ENCODE data around the gene USH1C. TPM values are rescaled to one million over a fixed set of nuclear protein-coding genes. Genes with fewer than 3 reads are reported as not detected.

Gene USH1C
- total and polyA plus RNA-seq, 7 donors: 0.05 to 0.44 (median 0.14) TPM; not detected in 4

DNA sequence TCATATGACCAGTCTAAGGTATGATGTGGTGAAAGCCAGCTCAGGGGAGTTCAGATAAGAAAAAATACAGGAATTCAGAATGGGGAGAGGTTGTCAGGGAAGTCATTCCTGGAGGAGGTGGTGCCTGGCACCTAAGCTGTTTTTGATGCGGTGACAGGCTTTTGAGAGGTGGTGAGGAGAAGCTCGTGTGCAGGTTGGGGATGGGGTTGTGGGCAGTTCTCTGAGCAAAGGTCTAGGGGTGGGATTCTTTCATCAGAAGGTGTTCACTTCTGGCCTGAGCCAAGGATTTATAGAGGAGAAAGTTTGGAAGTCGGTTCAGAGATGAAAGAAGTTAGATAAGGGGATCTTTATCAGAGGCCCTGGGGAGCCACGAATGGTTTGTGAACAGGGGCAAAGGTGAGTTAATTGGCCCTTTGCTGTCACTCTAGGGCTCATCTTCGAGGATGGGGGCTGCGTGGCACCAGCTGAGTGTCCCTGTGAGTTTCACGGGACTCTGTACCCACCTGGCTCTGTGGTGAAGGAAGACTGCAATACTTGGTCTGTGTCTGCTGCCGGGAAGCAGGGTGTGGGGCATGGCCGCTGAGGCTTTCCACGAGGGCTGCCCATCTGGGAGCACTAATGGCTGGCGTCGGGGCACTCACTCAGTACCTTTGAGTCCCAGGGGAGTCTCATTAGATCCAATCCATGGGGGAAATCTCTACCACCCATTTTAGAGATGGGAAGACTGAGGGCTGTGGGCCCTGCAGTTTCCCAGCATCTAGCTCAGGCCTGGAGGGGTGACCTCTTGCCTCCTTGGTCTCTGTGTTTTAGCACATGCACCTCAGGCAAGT is 16.3 kb upstream of the USH1C start:
- WGBS, 3 donors: 71 to 74% (median 72%) methylated on average over 12 of the region's 12 CpGs
- DNase-seq (no peak), ATAC-seq (no peak)
- Histone ChIP-seq H3K4me1 (no peaks in the 10 kb centered on the region), H3K27ac (no peak overlapping the region), H3K36me3 (ENCODE audit: insufficient read depth in 1 of 2, low read depth in 1 of 2) (no peaks in the 10 kb centered on the region), H3K27me3 (ENCODE audit: insufficient read depth in 3 of 3, low read length in 2 of 3) (no peaks in the 10 kb centered on the region), H3K4me3 (no peak overlapping the region), H3K9me3 (no peaks in the 10 kb centered on the region)
- intact Hi-C loops (cut with DNase I): no loop called here
- TF ChIP-seq, protein P1, sequence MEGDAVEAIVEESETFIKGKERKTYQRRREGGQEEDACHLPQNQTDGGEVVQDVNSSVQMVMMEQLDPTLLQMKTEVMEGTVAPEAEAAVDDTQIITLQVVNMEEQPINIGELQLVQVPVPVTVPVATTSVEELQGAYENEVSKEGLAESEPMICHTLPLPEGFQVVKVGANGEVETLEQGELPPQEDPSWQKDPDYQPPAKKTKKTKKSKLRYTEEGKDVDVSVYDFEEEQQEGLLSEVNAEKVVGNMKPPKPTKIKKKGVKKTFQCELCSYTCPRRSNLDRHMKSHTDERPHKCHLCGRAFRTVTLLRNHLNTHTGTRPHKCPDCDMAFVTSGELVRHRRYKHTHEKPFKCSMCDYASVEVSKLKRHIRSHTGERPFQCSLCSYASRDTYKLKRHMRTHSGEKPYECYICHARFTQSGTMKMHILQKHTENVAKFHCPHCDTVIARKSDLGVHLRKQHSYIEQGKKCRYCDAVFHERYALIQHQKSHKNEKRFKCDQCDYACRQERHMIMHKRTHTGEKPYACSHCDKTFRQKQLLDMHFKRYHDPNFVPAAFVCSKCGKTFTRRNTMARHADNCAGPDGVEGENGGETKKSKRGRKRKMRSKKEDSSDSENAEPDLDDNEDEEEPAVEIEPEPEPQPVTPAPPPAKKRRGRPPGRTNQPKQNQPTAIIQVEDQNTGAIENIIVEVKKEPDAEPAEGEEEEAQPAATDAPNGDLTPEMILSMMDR (IDR thresholded peaks at IDR 0.05): no peak

DNA sequence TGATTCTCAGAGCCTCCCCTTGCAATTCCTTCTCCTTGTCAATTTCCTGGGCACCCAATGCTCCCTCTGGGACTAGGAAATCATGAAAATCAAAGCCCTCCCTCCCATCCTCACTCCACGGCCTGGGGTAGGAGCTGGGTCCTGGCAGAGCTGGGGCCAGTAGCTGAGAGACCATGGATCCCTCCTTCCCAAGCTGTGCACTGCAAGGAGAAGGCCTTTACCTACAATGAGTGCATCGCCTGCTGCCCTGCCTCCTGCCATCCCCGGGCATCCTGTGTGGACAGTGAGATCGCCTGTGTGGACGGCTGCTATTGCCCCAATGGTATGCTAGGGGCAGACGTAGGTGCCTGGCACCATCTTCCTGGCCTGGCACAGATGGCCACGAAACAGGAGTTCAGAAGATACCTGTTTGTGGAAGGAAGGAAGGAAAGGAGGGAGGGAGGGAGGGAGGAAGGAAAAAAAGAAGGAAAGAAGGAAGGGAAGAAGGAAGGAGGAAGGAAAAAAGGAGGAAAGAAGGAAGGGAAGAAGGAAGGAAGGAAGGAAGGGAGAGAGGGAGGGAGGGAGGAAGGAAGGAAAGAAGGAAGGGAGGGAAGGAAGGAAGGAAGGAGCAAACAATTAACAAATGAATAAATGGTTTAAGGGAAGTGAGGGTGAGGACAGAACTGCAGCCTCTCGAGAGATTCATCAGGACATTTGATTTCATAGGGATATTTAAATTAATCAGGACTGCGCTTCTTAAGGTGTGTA is 15.3 kb upstream of the USH1C start:
- Histone ChIP-seq H3K9me3 (no peaks in the 10 kb centered on the region), H3K27me3 (ENCODE audit: insufficient read depth in 3 of 3, low read length in 2 of 3) (no peaks in the 10 kb centered on the region), H3K4me3 (no peak overlapping the region), H3K4me1 (no peaks in the 10 kb centered on the region), H3K27ac (no peak overlapping the region), H3K36me3 (ENCODE audit: insufficient read depth in 1 of 2, low read depth in 1 of 2) (no peaks in the 10 kb centered on the region)
- intact Hi-C loops (cut with DNase I): no loop called here
- no peak for DNase-seq
- ATAC-seq: no peak
- WGBS, 3 donors: 88 to 92% (median 89%) methylated on average over 9 of the region's 9 CpGs
- TF ChIP-seq, protein P1 (IDR thresholded peaks at IDR 0.05): no peak

DNA sequence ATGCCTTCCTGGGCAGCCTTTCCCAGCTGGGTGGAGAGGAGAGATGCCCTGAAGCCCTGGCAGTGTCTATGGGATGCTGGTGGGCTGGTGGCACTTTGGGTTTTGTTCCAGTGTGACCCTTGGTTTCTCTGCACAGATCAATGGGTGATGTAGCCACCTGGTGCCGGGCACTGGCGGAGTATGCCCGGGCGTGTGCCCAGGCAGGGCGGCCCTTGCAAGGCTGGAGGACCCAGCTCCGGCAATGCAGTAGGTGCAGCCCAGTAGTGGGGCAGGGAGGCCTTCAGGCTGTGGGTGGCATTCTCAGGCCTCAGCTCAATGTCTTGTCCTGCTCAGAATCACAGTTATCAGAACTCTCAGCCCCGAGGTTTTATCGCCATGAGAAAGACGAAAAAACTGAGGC is 14.7 kb upstream of the USH1C start:
- DNase-seq (no peak), ATAC-seq (no peak)
- Histone ChIP-seq H3K9me3 (no peaks in the 10 kb centered on the region), H3K27ac (no peak overlapping the region), H3K4me3 (no peak overlapping the region), H3K27me3 (ENCODE audit: insufficient read depth in 3 of 3, low read length in 2 of 3) (no peaks in the 10 kb centered on the region), H3K36me3 (ENCODE audit: insufficient read depth in 1 of 2, low read depth in 1 of 2) (no peaks in the 10 kb centered on the region), H3K4me1 (no peaks in the 10 kb centered on the region)
- TF ChIP-seq, protein P1 (IDR thresholded peaks at IDR 0.05): no peak
- 89 to 91% (median 90%) methylated on average over 9 of the region's 9 CpGs for WGBS, 3 donors
- intact Hi-C loops (cut with DNase I): no loop called here

GRCh38 chr11:17558025-17558780 is 14.0 kb upstream of the USH1C start:
- no peaks in the 10 kb centered on the region for H3K4me1 ChIP-seq
- no peak overlapping the region for H3K27ac ChIP-seq
- ATAC-seq: no peak
- no peak for DNase-seq
- TF ChIP-seq, protein P1 (IDR thresholded peaks at IDR 0.05): no peak
- no peaks in the 10 kb centered on the region for H3K9me3 ChIP-seq
- intact Hi-C loops (cut with DNase I): no loop called here
- no peaks in the 10 kb centered on the region for H3K27me3 ChIP-seq (ENCODE audit: insufficient read depth in 3 of 3, low read length in 2 of 3)
- 74 to 80% (median 78%) methylated on average over 15 of the region's 15 CpGs for WGBS, 3 donors
- no peak overlapping the region for H3K4me3 ChIP-seq
- no peaks in the 10 kb centered on the region for H3K36me3 ChIP-seq (ENCODE audit: insufficient read depth in 1 of 2, low read depth in 1 of 2)
